Right lobe of liver (tissue), 4 donors: ENCODE data around the gene TIPRL.

Experiments
- POLR2A ChIP-seq: fragments of 450-650 bp; IDR thresholded peaks from one replicate; pipeline ENCODE4 v1.6.1; 2017; ENCODE audit warnings: antibody characterized with exemption, mild to moderate bottlenecking
- TF ChIP-seq, protein P1 (sequence below), 4 donors: fragments of 200-600 bp in 3 of 4; fragments of 450-650 bp in 1 of 4; IDR thresholded peaks; one replicate each; pipeline versions ENCODE4 v1.5.1 to v1.8.0; 2016 to 2022; ENCODE audit warnings: antibody characterized with exemption in 4 of 4, mild to moderate bottlenecking in 2 of 4
- donor health status: DM: no; HTN: no; CAD: no.
- donor health status: DM: no; HTN: no; CAD: no.
- donor health status: DM: no; HTN: yes; CAD: no.

DNA sequence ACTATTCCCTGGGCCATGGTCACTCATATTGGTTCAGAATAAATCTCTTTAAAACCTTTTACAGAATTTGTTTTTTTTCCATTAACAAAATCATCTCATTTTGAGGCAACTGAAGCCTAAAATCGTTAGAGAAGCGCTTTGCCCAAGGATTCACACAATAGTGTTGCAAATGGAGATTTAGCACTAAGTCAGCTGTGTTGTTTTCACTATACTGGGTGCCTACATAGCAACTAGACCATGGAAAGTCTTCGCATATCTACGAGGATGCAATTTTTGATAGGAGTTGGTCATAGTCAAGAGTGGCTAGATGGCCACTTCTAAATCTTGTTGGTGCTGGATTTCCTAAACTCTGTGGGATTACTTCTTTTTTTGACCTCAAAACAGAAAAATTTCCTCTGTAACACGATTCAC, 530 bp upstream of the TIPRL start:
- TF ChIP-seq, protein P1, sequence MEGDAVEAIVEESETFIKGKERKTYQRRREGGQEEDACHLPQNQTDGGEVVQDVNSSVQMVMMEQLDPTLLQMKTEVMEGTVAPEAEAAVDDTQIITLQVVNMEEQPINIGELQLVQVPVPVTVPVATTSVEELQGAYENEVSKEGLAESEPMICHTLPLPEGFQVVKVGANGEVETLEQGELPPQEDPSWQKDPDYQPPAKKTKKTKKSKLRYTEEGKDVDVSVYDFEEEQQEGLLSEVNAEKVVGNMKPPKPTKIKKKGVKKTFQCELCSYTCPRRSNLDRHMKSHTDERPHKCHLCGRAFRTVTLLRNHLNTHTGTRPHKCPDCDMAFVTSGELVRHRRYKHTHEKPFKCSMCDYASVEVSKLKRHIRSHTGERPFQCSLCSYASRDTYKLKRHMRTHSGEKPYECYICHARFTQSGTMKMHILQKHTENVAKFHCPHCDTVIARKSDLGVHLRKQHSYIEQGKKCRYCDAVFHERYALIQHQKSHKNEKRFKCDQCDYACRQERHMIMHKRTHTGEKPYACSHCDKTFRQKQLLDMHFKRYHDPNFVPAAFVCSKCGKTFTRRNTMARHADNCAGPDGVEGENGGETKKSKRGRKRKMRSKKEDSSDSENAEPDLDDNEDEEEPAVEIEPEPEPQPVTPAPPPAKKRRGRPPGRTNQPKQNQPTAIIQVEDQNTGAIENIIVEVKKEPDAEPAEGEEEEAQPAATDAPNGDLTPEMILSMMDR (IDR thresholded peaks at IDR 0.05), result no peak
- TF ChIP-seq POLR2A, result no peak
